BJ (cell line): ENCODE data around the gene CLDN24. TPM values are rescaled to one million over a fixed set of nuclear protein-coding genes. Genes with fewer than 3 reads are reported as not detected.

Experiments
- CTCF ChIA-PET: fragments of 350-600 bp; formaldehyde crosslinking; extraction: SDS; loops from one replicate; lab custom pipeline; 2021; ENCODE audit warnings: antibody characterized with exemption, inconsistent platforms; lab: Yijun Ruan, JAX
- POLR2A ChIA-PET: fragments of 300-600 bp; sonication (Branson Sonifier 250); formaldehyde crosslinking; extraction: SDS; loops from one replicate; lab custom pipeline; 2021; ENCODE audit warnings: antibody characterized with exemption; lab: Charles Lee
- DNase-seq: peaks from one replicate; pipeline ENCODE4 v3.0.0-alpha.2; 2011; ENCODE audit warnings: low read depth
- H3K27me3 ChIP-seq: 2 replicates; pipeline ENCODE4 v1.6.0; 2011; ENCODE audit warnings: low read length; ENCODE audit not compliant: control insufficient read depth, insufficient read depth
- H3K36me3 ChIP-seq: 2 replicates; pipeline ENCODE4 v1.5.1; 2011; ENCODE audit warnings: low read length; ENCODE audit not compliant: control insufficient read depth, insufficient read depth
- H3K4me3 ChIP-seq: 2 replicates; pipeline ENCODE4 v1.5.1; 2011; ENCODE audit warnings: low read depth, mild to moderate bottlenecking, control low read depth, low read length
- CTCF ChIP-seq: IDR thresholded peaks from 2 replicates; pipeline ENCODE4 v1.5.1; 2011; ENCODE audit warnings: low read depth, mild to moderate bottlenecking, control low read depth, inconsistent platforms, low read length, moderate library complexity; ENCODE audit not compliant: insufficient read depth
- polyA plus RNA-seq: library from polyadenylated mRNA; depleted of rRNA; stranded (reverse); fragments of >200 nt; gene quantifications from 2 replicates; pipeline ENCODE4 v1.2.3, GENCODE V29; 2011

Gene CLDN24
- polyA plus RNA-seq, 1 experiment, result not detected

- ChIA-PET CTCF (no interaction called here), POLR2A (no interaction called here)
- TF ChIP-seq CTCF, result no peak
- no peaks in the 10 kb centered on the region for H3K36me3 ChIP-seq
- no peaks in the 10 kb centered on the region for H3K27me3 ChIP-seq
- no peak overlapping the region for H3K4me3 ChIP-seq
- no peak for DNase-seq
These were observed 34.9 kb upstream of the CLDN24 start for GRCh38 chr4:183356931-183357675.

- CTCF ChIA-PET, result interaction anchor here (1.2 kb wide), 1 partner anchor 94 kb away, joined by 3 read pairs; no protein-coding TSS in a partner anchor
- POLR2A ChIA-PET, result no interaction called here
- TF ChIP-seq CTCF, result no peak
- no peak for DNase-seq
- Histone ChIP-seq H3K36me3 (no peaks in the 10 kb centered on the region), H3K27me3 (no peaks in the 10 kb centered on the region), H3K4me3 (no peak overlapping the region)
These were observed 34.1 kb upstream of the CLDN24 start for GRCh38 chr4:183356173-183356830.

- CTCF ChIA-PET, result interaction anchor here (1.2 kb wide), 1 partner anchor 93 kb away, joined by 3 read pairs; no protein-coding TSS in a partner anchor
- Histone ChIP-seq H3K27me3 (no peaks in the 10 kb centered on the region), H3K36me3 (no peaks in the 10 kb centered on the region), H3K4me3 (no peak overlapping the region)
- no peak for TF ChIP-seq CTCF
- DNase-seq, result no peak
- POLR2A ChIA-PET, result no interaction called here
These were observed 33.2 kb upstream of the CLDN24 start for GRCh38 chr4:183355405-183355804.

- no peak for DNase-seq
- POLR2A ChIA-PET, result no interaction called here
- Histone ChIP-seq H3K27me3 (no peaks in the 10 kb centered on the region), H3K36me3 (no peaks in the 10 kb centered on the region), H3K4me3 (no peak overlapping the region)
- CTCF ChIA-PET, result no interaction called here
- no peak for TF ChIP-seq CTCF
These were observed 32.0 kb upstream of the CLDN24 start for GRCh38 chr4:183354219-183354618.

- CTCF ChIA-PET, result no interaction called here
- Histone ChIP-seq H3K36me3 (no peaks in the 10 kb centered on the region), H3K27me3 (no peaks in the 10 kb centered on the region), H3K4me3 (no peak overlapping the region)
- DNase-seq, result no peak
- POLR2A ChIA-PET, result no interaction called here
- TF ChIP-seq CTCF, result no peak
These were observed 31.3 kb upstream of the CLDN24 start for GRCh38 chr4:183353557-183353956.
